Tibial artery (tissue), 4 donors: ENCODE measurements around the gene KIAA0930.

Source experiments
- DNase-seq, 2 donors: peaks; one replicate each; pipeline ENCODE4 v3.0.0-alpha.2; 2019
- H3K27ac ChIP-seq, 2 donors: fragments of 200-600 bp; sonication (generic) in 1 of 2; 1 replicate in 1 of 2; 2 replicates in 1 of 2; pipeline ENCODE4 v1.5.1; 2018 to 2019; ENCODE audit warnings: mild to moderate bottlenecking in 1 of 2
- H3K27me3 ChIP-seq, 2 donors: fragments of 200-600 bp; sonication (generic) in 1 of 2; one replicate each; pipeline versions ENCODE4 v1.5.1 to v1.6.0; 2016 to 2019
- H3K36me3 ChIP-seq, 3 donors: fragments of 200-600 bp; sonication (generic) in 2 of 3; one replicate each; pipeline ENCODE4 v1.5.1; 2016 to 2019; ENCODE audit warnings: mild to moderate bottlenecking in 2 of 3
- H3K4me1 ChIP-seq, 4 donors: fragments of 200-600 bp; sonication (generic) in 2 of 4; 1 replicate in 3 of 4; 2 replicates in 1 of 4; pipeline ENCODE4 v1.5.1; 2016 to 2019
- H3K4me3 ChIP-seq, 2 donors: fragments of 200-600 bp; sonication (generic) in 1 of 2; 1 replicate in 1 of 2; 2 replicates in 1 of 2; pipeline ENCODE4 v1.5.1; 2018 to 2019; ENCODE audit warnings: mild to moderate bottlenecking in 2 of 2
- H3K9me3 ChIP-seq, 3 donors: fragments of 200-600 bp; sonication (generic) in 1 of 3; one replicate each; pipeline ENCODE4 v1.5.1; 2016 to 2019
- CTCF ChIP-seq, 2 experiments: fragments of 200-600 bp in 1 of 2; fragments of 450-650 bp in 1 of 2; IDR thresholded peaks; one replicate each; pipeline ENCODE4 v1.5.1; 2017 to 2019; ENCODE audit warnings: antibody characterized with exemption in 2 of 2, mild to moderate bottlenecking in 1 of 2, moderate library complexity in 1 of 2
- intact Hi-C: fragments of 100-400 bp; cut with DNase I; formaldehyde crosslinking; loops from one replicate; pipeline ENCODE4 v1.15.0; 2023; ENCODE audit warnings: low total_unique reads

Gene KIAA0930

GRCh38 chr22:45205276-45205925 lies 35.3 kb downstream of the KIAA0930 start:
- Histone ChIP-seq H3K9me3 (no peaks in the 10 kb centered on the region), H3K27ac (no peak overlapping the region), H3K4me3 (no peak overlapping the region), H3K4me1 (peaks cover 0 to 27% (median 19%) of the 10 kb centered on the region in 4 donors), H3K27me3 (no peaks in the 10 kb centered on the region), H3K36me3 (peaks cover 8 to 70% (median 45%) of the 10 kb centered on the region in 3 donors)
- intact Hi-C loops: no loop called here
- peak in 1 of 2 donors; percentile 50 for DNase-seq
- TF ChIP-seq CTCF (IDR thresholded peaks at IDR 0.05): no peak

GRCh38 chr22:45204819-45205218 lies 35.9 kb downstream of the KIAA0930 start:
- no peak overlapping the region for H3K27ac ChIP-seq
- no peak for DNase-seq
- H3K9me3 ChIP-seq: no peaks in the 10 kb centered on the region
- intact Hi-C loops: no loop called here
- peaks cover 0 to 21% (median 14%) of the 10 kb centered on the region in 4 donors for H3K4me1 ChIP-seq
- TF ChIP-seq CTCF (IDR thresholded peaks at IDR 0.05): no peak
- no peak overlapping the region for H3K4me3 ChIP-seq
- peaks cover 12 to 76% (median 51%) of the 10 kb centered on the region in 3 donors for H3K36me3 ChIP-seq
- H3K27me3 ChIP-seq: no peaks in the 10 kb centered on the region

- Histone ChIP-seq H3K4me3 (no peak overlapping the region), H3K36me3 (peaks cover 17 to 82% (median 56%) of the 10 kb centered on the region in 3 donors), H3K27ac (no peak overlapping the region), H3K4me1 (peaks cover 0 to 15% (median 8%) of the 10 kb centered on the region in 4 donors), H3K9me3 (no peaks in the 10 kb centered on the region), H3K27me3 (no peaks in the 10 kb centered on the region)
- intact Hi-C loops: no loop called here
- no peak for DNase-seq
- TF ChIP-seq CTCF (IDR thresholded peaks at IDR 0.05): no peak
Measured at GRCh38 chr22:45204241-45204640, 36.5 kb downstream of the KIAA0930 start.

- Histone ChIP-seq H3K27ac (no peak overlapping the region), H3K9me3 (no peaks in the 10 kb centered on the region)
- DNase-seq: peak in 1 of 2 donors; percentile 46
Measured at GRCh38 chr22:45203150-45203951, 37.3 kb downstream of the KIAA0930 start.

More at GRCh38 chr22:45203150-45203951, 37.3 kb downstream of the KIAA0930 start:
- Histone ChIP-seq H3K36me3 (peaks cover 23 to 90% (median 65%) of the 10 kb centered on the region in 3 donors), H3K27me3 (no peaks in the 10 kb centered on the region), H3K4me3 (no peak overlapping the region), H3K4me1 (peaks cover 0 to 10% (median 5%) of the 10 kb centered on the region in 4 donors)
- intact Hi-C loops: no loop called here
- no peak for TF ChIP-seq CTCF (IDR thresholded peaks at IDR 0.05)
